Measurements from ENCODE around the gene HSPA1A.

HSPA1A gene

GRCh38 chr6:31779908-31780307 lies 35.4 kb upstream of the HSPA1A start:
- H3K27me3 ChIP-seq (ENCODE audit: insufficient read depth, low read depth, severe bottlenecking), result no peaks in the 10 kb centered on the region
- no peak overlapping the region for H3K27ac ChIP-seq
- H3K4me3 ChIP-seq (ENCODE audit: low read depth, low read length), result no peak overlapping the region
- no peaks in the 10 kb centered on the region for H3K9me3 ChIP-seq (ENCODE audit: severe bottlenecking)
- peaks cover 75% of the 10 kb centered on the region for H3K36me3 ChIP-seq
- no peak for DNase-seq
- TF ChIP-seq CTCF (IDR thresholded peaks at IDR 0.05; ENCODE audit: low read depth, low read length), result no peak

- Histone ChIP-seq H3K4me3 (ENCODE audit: low read depth, low read length) (no peak overlapping the region), H3K9me3 (ENCODE audit: severe bottlenecking) (no peaks in the 10 kb centered on the region), H3K27ac (no peak overlapping the region), H3K27me3 (ENCODE audit: insufficient read depth, low read depth, severe bottlenecking) (no peaks in the 10 kb centered on the region), H3K36me3 (peaks cover 83% of the 10 kb centered on the region)
- TF ChIP-seq CTCF (IDR thresholded peaks at IDR 0.05; ENCODE audit: low read depth, low read length), result no peak
- no peak for DNase-seq
Observed at GRCh38 chr6:31780507-31781243, 34.7 kb upstream of the HSPA1A start.

GRCh38 chr6:31781244-31782125 lies 33.9 kb upstream of the HSPA1A start:
- no peak overlapping the region for H3K27ac ChIP-seq
- H3K27me3 ChIP-seq (ENCODE audit: insufficient read depth, low read depth, severe bottlenecking), result no peaks in the 10 kb centered on the region
- no peak overlapping the region for H3K4me3 ChIP-seq (ENCODE audit: low read depth, low read length)
- no peak for DNase-seq
- no peaks in the 10 kb centered on the region for H3K9me3 ChIP-seq (ENCODE audit: severe bottlenecking)
- TF ChIP-seq CTCF (IDR thresholded peaks at IDR 0.05; ENCODE audit: low read depth, low read length), result no peak
- H3K36me3 ChIP-seq, result peaks cover 90% of the 10 kb centered on the region

- no peak for TF ChIP-seq CTCF (IDR thresholded peaks at IDR 0.05; ENCODE audit: low read depth, low read length)
- H3K4me3 ChIP-seq (ENCODE audit: low read depth, low read length), result no peak overlapping the region
- no peak overlapping the region for H3K27ac ChIP-seq
- H3K9me3 ChIP-seq (ENCODE audit: severe bottlenecking), result no peaks in the 10 kb centered on the region
- no peaks in the 10 kb centered on the region for H3K27me3 ChIP-seq (ENCODE audit: insufficient read depth, low read depth, severe bottlenecking)
- no peak for DNase-seq
- peaks cover 93% of the 10 kb centered on the region for H3K36me3 ChIP-seq
Observed at GRCh38 chr6:31782126-31782855, 33.1 kb upstream of the HSPA1A start.

- Histone ChIP-seq H3K9me3 (ENCODE audit: severe bottlenecking) (no peaks in the 10 kb centered on the region), H3K36me3 (peaks cover 91% of the 10 kb centered on the region), H3K27me3 (ENCODE audit: insufficient read depth, low read depth, severe bottlenecking) (no peaks in the 10 kb centered on the region), H3K27ac (no peak overlapping the region), H3K4me3 (ENCODE audit: low read depth, low read length) (no peak overlapping the region)
- no peak for DNase-seq
- TF ChIP-seq CTCF (IDR thresholded peaks at IDR 0.05; ENCODE audit: low read depth, low read length), result no peak
Observed at GRCh38 chr6:31784098-31784925, 31.0 kb upstream of the HSPA1A start.
